HG03159 (cell line): ENCODE data around the gene MAP6.

ENCODE experiments used
- ATAC-seq: cut with Tn5 transposase; IDR thresholded peaks from one replicate; pipeline ENCODE4 v1.9.1; 2021; ENCODE audit warnings: mild to moderate bottlenecking, moderate library complexity; ENCODE audit not compliant: unreplicated experiment

MAP6 gene

GRCh38 chr11:75632450-75632849 is 36.4 kb downstream of the MAP6 start:
- no peak for ATAC-seq

- ATAC-seq, result no peak
Observed at GRCh38 chr11:75631086-75631730, 37.6 kb downstream of the MAP6 start.

DNA sequence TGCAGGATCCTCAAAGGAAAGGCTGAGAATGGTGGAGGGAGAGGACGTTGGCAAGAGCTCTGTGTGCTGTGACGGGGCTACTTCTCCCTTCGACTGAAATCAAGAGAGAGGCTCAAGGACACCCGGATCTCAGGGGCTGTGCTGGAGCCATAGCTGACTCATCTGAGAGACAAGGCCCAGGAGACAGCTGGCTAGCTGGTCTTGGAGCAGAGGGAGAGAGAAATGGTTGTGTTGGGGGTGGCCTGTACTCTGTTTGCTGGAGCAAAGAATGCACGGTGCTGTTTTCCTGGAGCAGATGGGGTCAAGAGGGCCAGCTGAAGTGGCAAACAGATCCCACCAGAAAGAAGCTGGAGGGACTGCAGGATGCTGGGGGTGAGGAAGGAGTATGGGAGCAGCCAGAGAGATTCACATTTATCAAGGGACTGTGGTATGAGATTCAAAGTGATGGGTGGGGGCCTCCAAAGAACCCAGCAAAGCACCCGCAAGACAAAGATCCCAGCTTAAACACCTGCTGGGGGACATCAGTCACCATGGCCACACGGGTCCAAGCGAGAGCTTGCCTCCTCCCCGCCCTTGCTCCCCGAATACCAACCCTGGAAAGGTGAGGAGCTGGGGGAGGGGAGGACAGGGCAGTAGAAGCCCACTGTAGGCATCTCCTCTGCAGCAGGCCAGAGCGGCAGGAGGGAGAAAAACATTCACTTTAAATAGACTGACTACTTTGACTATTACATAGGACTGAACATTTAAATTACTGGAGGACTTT is 40.8 kb downstream of the MAP6 start:
- no peak for ATAC-seq

DNA sequence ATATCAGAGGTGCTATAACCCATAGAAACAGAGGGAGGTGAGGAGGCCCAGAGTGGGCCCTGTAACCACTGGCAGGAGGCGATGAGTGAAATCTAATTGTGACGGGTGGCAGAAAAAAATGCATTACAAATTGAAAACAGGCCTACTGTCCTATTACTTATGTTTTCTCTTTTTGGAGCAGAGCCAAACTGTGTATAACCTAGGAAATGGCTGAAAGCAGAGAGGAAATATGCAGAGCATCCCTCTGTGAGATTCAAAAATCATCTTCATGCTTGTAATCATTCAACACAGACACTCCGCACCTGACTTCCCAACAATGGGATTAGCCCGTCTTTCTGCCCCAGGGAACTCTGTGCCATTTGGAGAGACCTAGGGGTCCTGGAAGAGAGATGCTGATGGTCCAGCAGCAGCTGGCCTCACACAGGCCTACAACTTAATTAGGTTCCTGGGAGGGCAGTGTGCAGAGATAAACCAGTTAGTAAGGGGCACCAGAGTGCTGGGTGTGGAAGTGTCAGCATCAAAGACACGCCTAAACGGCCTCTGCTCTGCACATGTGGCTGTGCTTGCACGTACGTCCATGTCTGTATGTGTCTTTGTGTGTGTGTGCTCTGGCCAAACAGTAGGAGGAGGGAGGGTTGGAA is 41.8 kb downstream of the MAP6 start:
- ATAC-seq, result no peak

DNA sequence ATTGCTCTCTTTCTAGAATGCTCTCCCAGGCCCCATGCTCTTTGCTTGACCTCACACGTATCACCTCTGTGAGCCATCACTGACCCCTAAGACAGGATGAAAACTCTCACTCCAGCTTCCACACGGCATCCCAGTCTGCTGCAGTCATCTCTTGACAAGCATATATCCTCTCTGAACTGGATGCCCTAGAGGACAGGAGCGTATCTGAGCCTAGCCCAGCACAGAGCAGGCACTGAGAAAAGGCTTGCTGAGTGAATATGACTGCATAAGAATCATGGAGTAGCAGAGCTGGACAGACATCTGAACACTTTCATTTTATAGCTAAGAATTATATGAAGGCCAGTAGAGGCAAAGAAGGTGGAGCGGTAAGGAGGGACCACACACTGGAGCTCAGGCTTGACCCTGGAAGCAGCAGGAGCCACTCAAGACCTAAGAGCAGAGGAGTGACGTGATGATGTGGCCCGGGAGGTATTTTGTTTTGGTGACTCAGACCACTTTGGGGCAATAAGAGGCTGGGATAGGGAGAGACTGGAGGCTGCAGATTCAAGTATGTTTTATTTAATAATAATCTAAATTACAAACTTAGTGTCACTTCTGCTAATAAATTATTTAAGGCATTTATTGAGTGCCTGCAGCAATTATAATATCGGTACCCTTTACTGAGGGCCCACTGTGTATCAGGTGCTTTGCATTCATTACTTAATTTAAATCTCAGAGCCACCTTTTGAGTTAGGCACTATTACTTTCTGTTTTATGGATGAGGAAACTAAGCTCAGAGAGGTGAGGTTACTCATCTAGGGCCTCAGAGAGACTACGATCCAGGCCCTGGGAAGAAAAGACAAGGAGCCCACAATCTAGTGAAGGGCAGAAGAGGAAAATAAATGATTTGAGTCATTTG is 42.6 kb downstream of the MAP6 start:
- no peak for ATAC-seq

DNA sequence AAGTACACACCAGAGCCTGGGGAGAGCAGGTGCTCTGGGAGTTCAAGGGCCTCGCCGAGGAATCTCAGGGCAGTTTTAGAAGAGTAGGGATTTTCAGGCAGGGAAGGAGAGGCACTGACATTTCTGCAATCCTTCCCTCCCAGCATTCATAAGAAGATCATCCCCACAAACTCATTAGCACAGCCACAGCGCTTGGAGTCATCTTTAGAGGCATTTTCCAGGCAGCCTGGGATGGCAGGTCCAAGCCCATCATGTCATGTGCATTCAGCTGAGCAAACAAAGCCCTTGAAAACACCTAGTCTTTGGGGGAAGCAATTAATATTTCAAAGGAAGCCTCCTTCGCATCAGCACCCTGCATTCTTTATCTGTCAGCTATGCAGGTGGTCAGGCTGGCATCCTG is 43.8 kb downstream of the MAP6 start:
- ATAC-seq, result no peak

DNA sequence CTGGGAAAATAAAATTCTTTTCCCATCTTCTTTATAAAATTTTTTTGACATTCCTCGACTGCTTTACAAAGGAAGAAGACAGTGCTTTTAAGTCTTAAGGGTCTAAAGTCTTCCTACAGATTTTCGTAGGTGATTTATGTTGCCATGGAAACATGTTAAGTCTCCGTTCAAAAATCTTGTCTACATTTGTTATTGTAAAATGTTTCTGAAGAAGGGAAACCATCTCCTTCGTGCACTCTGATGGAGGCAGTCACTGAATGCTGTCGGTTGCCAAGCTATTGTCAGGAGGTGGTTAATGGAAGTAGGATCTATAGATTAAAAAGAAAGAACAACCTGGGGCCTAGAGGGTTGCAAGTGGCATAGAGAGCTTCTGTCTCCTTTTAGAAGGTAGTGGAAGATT is 52.6 kb downstream of the MAP6 start:
- no peak for ATAC-seq

- ATAC-seq, result no peak
Observed at GRCh38 chr11:75615751-75616150, 53.1 kb downstream of the MAP6 start.

DNA sequence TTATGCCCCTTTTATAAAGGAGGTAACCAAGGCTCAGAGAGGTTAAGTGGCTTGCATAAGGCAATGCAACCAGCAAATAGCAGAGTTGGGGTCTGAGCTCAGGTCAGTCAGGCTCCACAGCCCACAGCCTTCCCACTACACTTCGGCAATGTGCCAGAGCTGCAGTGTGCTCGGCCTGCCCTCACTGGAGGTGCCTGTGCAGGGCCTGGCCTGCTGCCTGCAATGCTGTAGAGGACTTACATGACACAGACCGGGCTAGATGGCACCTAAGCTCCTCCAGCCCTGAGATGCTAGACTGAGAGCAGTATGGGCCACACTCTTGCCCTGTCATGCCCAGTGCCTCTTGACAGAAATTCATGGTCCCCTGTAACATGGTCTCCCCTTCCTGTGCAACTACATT is 57.0 kb downstream of the MAP6 start:
- ATAC-seq, result no peak

GRCh38 chr11:75606099-75606498 is 62.7 kb downstream of the MAP6 start:
- no peak for ATAC-seq

DNA sequence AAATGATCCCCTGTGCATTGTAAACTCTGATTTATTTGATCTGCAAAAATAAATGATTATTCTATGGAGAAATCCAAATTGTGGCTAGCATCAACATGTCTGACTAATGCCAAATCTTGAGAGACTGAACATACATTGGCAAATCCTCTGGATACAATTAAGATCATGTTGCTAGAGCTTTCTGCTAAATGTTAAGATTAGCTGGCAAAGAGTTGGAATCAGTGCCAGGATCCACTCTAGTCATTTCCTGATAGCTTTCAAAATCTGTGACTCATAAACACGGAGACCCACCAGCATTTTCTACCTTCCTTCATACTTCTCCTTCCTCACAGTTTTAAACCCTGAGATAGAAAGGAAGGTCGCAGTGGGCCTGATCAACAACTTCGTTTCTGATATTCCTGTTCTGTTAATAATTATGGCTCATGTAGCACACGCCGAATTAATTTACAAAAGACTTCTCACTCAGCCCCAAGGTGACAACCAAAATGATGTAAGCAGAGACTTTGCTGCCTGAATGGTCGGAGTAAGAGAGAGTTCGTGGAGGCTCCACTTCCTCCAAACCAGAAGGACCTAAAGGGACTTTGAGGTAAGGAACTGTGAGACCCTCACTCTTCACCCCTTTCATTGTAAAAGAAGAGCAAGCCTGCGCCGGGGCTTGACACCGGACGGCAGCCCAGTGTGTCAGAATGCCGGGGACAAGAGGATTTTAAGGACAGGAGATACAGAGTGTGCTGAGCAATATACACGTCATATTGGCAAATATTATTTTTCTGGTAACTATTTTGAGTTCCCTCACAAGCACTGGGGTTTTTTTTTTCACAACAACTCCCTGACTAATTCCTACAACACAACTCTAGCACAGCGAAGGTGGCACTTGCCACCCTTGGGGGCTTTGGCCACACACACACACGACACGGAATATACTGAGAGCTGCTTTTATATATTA is 64.8 kb downstream of the MAP6 start:
- no peak for ATAC-seq

DNA sequence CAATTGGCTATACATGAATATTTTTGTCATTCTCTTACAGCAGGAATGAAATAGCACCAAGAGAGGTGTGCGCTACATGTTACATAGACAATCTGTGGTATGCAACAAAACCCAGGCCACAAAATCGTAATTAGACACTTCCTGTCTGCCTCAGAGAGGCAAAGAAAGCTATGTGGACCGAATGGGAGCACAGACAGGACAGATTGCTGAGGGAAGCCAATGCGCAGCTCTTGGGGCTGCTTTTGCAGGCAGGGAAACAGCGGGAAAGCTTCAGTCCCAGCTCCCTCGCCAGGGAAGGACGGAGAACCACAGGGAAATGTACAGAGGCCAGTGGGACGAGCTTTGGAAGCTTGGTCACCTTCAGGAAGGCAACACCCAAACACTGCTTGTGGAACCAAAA is 65.9 kb downstream of the MAP6 start:
- ATAC-seq, result no peak

- ATAC-seq, result no peak
Observed at GRCh38 chr11:75601494-75601893, 67.3 kb downstream of the MAP6 start.

DNA sequence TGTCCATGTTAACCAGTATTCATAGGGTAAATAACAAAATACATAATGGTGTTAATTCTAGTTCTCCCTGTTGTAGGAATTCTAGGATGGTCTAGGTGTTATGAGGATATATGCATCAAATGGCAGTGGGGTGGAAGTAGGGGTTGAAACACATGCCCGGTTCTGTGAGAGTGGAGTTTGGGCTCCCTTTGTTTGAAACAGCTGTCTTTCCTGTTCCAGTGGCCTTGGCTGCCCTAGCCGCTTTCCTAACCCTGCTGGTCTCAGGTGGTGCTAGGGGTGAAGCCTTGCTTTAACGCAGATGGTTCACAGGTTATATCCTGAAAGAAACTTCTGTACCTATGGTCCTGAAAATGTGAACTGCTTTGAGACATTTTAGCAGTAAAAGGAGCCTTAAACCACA is 68.5 kb downstream of the MAP6 start:
- ATAC-seq, result no peak

GRCh38 chr11:75598900-75599299 is 69.9 kb downstream of the MAP6 start:
- ATAC-seq, result no peak

DNA sequence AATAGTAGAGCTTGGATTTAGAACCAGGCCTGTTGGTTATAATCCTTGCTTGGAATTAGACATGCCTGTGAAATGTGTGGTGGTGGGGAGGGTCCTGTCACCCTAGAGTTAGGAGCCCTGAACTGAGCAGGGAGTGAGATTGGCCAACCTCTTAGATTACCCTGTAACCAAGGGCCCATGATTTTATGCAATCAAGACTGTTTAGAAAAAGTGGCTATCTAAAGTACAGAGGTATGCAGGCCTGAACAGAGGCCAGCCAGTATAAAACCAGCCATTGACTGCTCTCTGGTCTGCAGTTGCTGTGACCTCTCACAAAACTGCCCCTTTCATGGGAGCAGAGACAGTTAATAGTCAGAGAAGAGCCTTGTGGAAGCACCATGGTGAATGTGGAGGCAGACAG is 70.6 kb downstream of the MAP6 start:
- no peak for ATAC-seq

GRCh38 chr11:75597636-75598035 is 71.2 kb downstream of the MAP6 start:
- no peak for ATAC-seq

- ATAC-seq, result no peak
Observed at GRCh38 chr11:75596914-75597313, 71.9 kb downstream of the MAP6 start.

DNA sequence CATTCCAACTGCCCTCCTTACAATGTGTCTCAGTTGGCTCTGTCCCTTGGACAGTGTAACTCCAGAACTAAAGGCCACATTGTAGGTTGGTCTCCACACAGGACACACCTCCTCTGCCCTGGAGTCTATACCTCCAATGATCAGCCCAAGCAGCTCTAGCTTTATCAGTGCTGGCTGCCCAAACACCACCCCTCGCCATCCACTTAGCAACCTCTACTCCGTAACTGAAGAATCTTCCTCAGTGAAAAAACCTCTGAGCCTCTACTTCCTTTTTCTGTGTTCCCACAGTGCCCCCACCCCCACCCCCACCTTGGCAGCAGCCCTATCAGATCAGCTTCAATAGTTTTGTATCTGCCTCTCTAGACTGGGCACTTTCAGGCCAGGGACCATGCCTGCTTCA is 73.4 kb downstream of the MAP6 start:
- ATAC-seq, result no peak

DNA sequence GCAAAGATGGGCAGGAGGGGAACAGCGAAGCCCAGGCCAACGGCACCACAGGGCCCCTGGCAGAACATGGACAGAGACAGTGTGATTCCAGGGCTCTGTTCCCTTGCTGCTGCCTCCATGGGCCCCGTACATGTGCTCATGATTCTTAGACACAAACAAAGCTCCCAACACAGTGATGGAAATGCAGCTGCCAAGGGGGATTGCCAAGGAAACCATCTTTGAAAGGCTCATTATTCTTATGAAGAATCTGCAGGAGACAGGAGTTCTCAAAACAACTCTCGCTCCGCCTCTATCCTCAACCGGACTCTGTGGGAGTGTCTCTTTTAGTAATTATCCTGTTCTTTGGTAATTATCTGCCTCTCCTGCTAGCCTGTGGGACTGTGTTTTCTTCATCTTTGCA is 74.6 kb downstream of the MAP6 start:
- ATAC-seq, result no peak
